Neuron (in vitro differentiated cells): Measurements from ENCODE around the gene PNCK.

Experiments
- H2AFZ ChIP-seq: one replicate; pipeline ENCODE4 v1.6.1; 2013; ENCODE audit warnings: low read depth, mild to moderate bottlenecking, inconsistent platforms, low read length, moderate library complexity
- H3K27me3 ChIP-seq: one replicate; pipeline ENCODE4 v1.6.1; 2013; ENCODE audit warnings: low read length; ENCODE audit not compliant: insufficient read depth
- H3K36me3 ChIP-seq: one replicate; pipeline ENCODE4 v1.6.1; 2013; ENCODE audit warnings: low read length; ENCODE audit not compliant: insufficient read depth
- H3K4me1 ChIP-seq: one replicate; pipeline ENCODE4 v1.6.1; 2013; ENCODE audit warnings: low read length; ENCODE audit not compliant: insufficient read depth
- H3K4me3 ChIP-seq: 2 replicates; pipeline ENCODE4 v1.5.1; 2013; ENCODE audit warnings: mild to moderate bottlenecking, low read length, moderate library complexity
- H3K9me3 ChIP-seq: one replicate; pipeline ENCODE4 v1.6.1; 2013; ENCODE audit warnings: low read length

Gene PNCK

GRCh38 chrX:153636716-153637115 lies 36.9 kb downstream of the PNCK start:
- H3K9me3 ChIP-seq, result peaks cover 2% of the 10 kb centered on the region
- no peak overlapping the region for H2AFZ ChIP-seq
- no peaks in the 10 kb centered on the region for H3K4me1 ChIP-seq
- peaks cover 67% of the 10 kb centered on the region for H3K27me3 ChIP-seq
- H3K36me3 ChIP-seq, result no peaks in the 10 kb centered on the region
- no peak overlapping the region for H3K4me3 ChIP-seq

GRCh38 chrX:153635788-153636668 lies 37.6 kb downstream of the PNCK start:
- peaks cover 60% of the 10 kb centered on the region for H3K27me3 ChIP-seq
- no peaks in the 10 kb centered on the region for H3K36me3 ChIP-seq
- H2AFZ ChIP-seq, result no peak overlapping the region
- H3K9me3 ChIP-seq, result peaks cover 8% of the 10 kb centered on the region
- no peaks in the 10 kb centered on the region for H3K4me1 ChIP-seq
- H3K4me3 ChIP-seq, result no peak overlapping the region

GRCh38 chrX:153635388-153635787 lies 38.2 kb downstream of the PNCK start:
- no peak overlapping the region for H3K4me3 ChIP-seq
- H3K9me3 ChIP-seq, result peaks cover 8% of the 10 kb centered on the region
- no peaks in the 10 kb centered on the region for H3K4me1 ChIP-seq
- peaks cover 57% of the 10 kb centered on the region for H3K27me3 ChIP-seq
- no peaks in the 10 kb centered on the region for H3K36me3 ChIP-seq
- H2AFZ ChIP-seq, result no peak overlapping the region

GRCh38 chrX:153634832-153635231 lies 38.8 kb downstream of the PNCK start:
- Histone ChIP-seq H3K9me3 (peaks cover 8% of the 10 kb centered on the region), H3K4me3 (no peak overlapping the region), H2AFZ (no peak overlapping the region), H3K27me3 (peaks cover 52% of the 10 kb centered on the region), H3K4me1 (no peaks in the 10 kb centered on the region), H3K36me3 (no peaks in the 10 kb centered on the region)

GRCh38 chrX:153634236-153634635 lies 39.4 kb downstream of the PNCK start:
- Histone ChIP-seq H3K4me3 (no peak overlapping the region), H3K27me3 (peaks cover 50% of the 10 kb centered on the region), H3K4me1 (no peaks in the 10 kb centered on the region), H3K9me3 (peaks cover 8% of the 10 kb centered on the region), H2AFZ (no peak overlapping the region), H3K36me3 (no peaks in the 10 kb centered on the region)

GRCh38 chrX:153633607-153634180 lies 39.9 kb downstream of the PNCK start:
- H3K36me3 ChIP-seq, result no peaks in the 10 kb centered on the region
- peaks cover 47% of the 10 kb centered on the region for H3K27me3 ChIP-seq
- no peaks in the 10 kb centered on the region for H3K4me1 ChIP-seq
- H3K4me3 ChIP-seq, result no peak overlapping the region
- peaks cover 8% of the 10 kb centered on the region for H3K9me3 ChIP-seq
- H2AFZ ChIP-seq, result no peak overlapping the region

GRCh38 chrX:153633048-153633447 lies 40.6 kb downstream of the PNCK start:
- no peak overlapping the region for H2AFZ ChIP-seq
- no peak overlapping the region for H3K4me3 ChIP-seq
- no peaks in the 10 kb centered on the region for H3K36me3 ChIP-seq
- H3K4me1 ChIP-seq, result no peaks in the 10 kb centered on the region
- H3K27me3 ChIP-seq, result peaks cover 40% of the 10 kb centered on the region
- H3K9me3 ChIP-seq, result peaks cover 8% of the 10 kb centered on the region

GRCh38 chrX:153632595-153632946 lies 41.0 kb downstream of the PNCK start:
- H3K27me3 ChIP-seq, result peaks cover 36% of the 10 kb centered on the region
- peaks cover 8% of the 10 kb centered on the region for H3K9me3 ChIP-seq

GRCh38 chrX:153631907-153632594 lies 41.6 kb downstream of the PNCK start:
- Histone ChIP-seq H3K4me3 (no peak overlapping the region), H3K4me1 (no peaks in the 10 kb centered on the region), H3K9me3 (peaks cover 8% of the 10 kb centered on the region), H2AFZ (no peak overlapping the region), H3K36me3 (no peaks in the 10 kb centered on the region), H3K27me3 (peaks cover 35% of the 10 kb centered on the region)

More at GRCh38 chrX:153632595-153632946, 41.0 kb downstream of the PNCK start:
- Histone ChIP-seq H3K4me3 (no peak overlapping the region), H2AFZ (no peak overlapping the region), H3K4me1 (no peaks in the 10 kb centered on the region), H3K36me3 (no peaks in the 10 kb centered on the region)

- Histone ChIP-seq H3K4me1 (no peaks in the 10 kb centered on the region), H3K27me3 (peaks cover 29% of the 10 kb centered on the region), H3K4me3 (no peak overlapping the region), H2AFZ (no peak overlapping the region), H3K9me3 (peaks cover 8% of the 10 kb centered on the region), H3K36me3 (no peaks in the 10 kb centered on the region)
Observed at GRCh38 chrX:153631346-153631745, 42.3 kb downstream of the PNCK start.

GRCh38 chrX:153628665-153629064 lies 44.9 kb downstream of the PNCK start:
- Histone ChIP-seq H3K4me3 (no peak overlapping the region), H2AFZ (no peak overlapping the region), H3K36me3 (no peaks in the 10 kb centered on the region), H3K4me1 (no peaks in the 10 kb centered on the region), H3K9me3 (peaks cover 8% of the 10 kb centered on the region), H3K27me3 (peaks cover 25% of the 10 kb centered on the region)

GRCh38 chrX:153628129-153628528 lies 45.5 kb downstream of the PNCK start:
- H3K27me3 ChIP-seq, result peaks cover 28% of the 10 kb centered on the region
- H3K4me3 ChIP-seq, result no peak overlapping the region
- H3K4me1 ChIP-seq, result no peaks in the 10 kb centered on the region
- no peak overlapping the region for H2AFZ ChIP-seq
- no peaks in the 10 kb centered on the region for H3K36me3 ChIP-seq
- peaks cover 8% of the 10 kb centered on the region for H3K9me3 ChIP-seq

- peaks cover 8% of the 10 kb centered on the region for H3K9me3 ChIP-seq
- H3K4me3 ChIP-seq, result no peak overlapping the region
- H2AFZ ChIP-seq, result no peak overlapping the region
- peaks cover 28% of the 10 kb centered on the region for H3K27me3 ChIP-seq
- H3K36me3 ChIP-seq, result no peaks in the 10 kb centered on the region
- no peaks in the 10 kb centered on the region for H3K4me1 ChIP-seq
Observed at GRCh38 chrX:153627675-153628111, 45.9 kb downstream of the PNCK start.
